ENCODE measurements around the gene GPR4.
A peak's percentile ranks its signal among the peaks of the same experiment; 100 is the strongest.

The GPR4 gene

GRCh38 chr19:45587873-45588272, 14.1 kb downstream of the GPR4 start:
- no peak for DNase-seq

- DNase-seq, result no peak
Measured at GRCh38 chr19:45585158-45585577, 16.8 kb downstream of the GPR4 start.

GRCh38 chr19:45584332-45585157, 17.5 kb downstream of the GPR4 start, which contains the start of gene OPA3:
Gene OPA3, minus strand, starts transcription at chr19:45584802. Its CDS starts 38 bp downstream, at chr19:45584764.
- DNase-seq, result peak; percentile 95

- DNase-seq, result no peak
Measured at GRCh38 chr19:45581576-45581975, 20.4 kb downstream of the GPR4 start.

GRCh38 chr19:45578861-45579260, 23.2 kb downstream of the GPR4 start:
- DNase-seq, result no peak

GRCh38 chr19:45577111-45577905, 24.7 kb downstream of the GPR4 start:
- no peak for DNase-seq

GRCh38 chr19:45576682-45577081, 25.3 kb downstream of the GPR4 start:
- no peak for DNase-seq

GRCh38 chr19:45575216-45575615, 26.8 kb downstream of the GPR4 start:
- no peak for DNase-seq

GRCh38 chr19:45574526-45574925, 27.5 kb downstream of the GPR4 start:
- no peak for DNase-seq

GRCh38 chr19:45571457-45572220, 30.4 kb downstream of the GPR4 start:
- DNase-seq, result no peak

- peak; percentile 10 for DNase-seq
Measured at GRCh38 chr19:45569619-45570421, 32.2 kb downstream of the GPR4 start.

- no peak for DNase-seq
Measured at GRCh38 chr19:45568732-45569131, 33.3 kb downstream of the GPR4 start.

GRCh38 chr19:45567609-45568008, 34.4 kb downstream of the GPR4 start:
- DNase-seq, result no peak

- no peak for DNase-seq
Measured at GRCh38 chr19:45564131-45564780, 37.8 kb downstream of the GPR4 start.

GRCh38 chr19:45560686-45561085, 41.3 kb downstream of the GPR4 start:
- DNase-seq, result no peak

- no peak for DNase-seq
Measured at GRCh38 chr19:45560038-45560437, 42.0 kb downstream of the GPR4 start.

GRCh38 chr19:45558399-45558878, 43.6 kb downstream of the GPR4 start:
- DNase-seq, result peak; percentile 18

- no peak for DNase-seq
Measured at GRCh38 chr19:45556835-45557234, 45.2 kb downstream of the GPR4 start.

- DNase-seq, result no peak
Measured at GRCh38 chr19:45554481-45554880, 47.5 kb downstream of the GPR4 start.

GRCh38 chr19:45553464-45553863, 48.5 kb downstream of the GPR4 start:
- no peak for DNase-seq

- no peak for DNase-seq
Measured at GRCh38 chr19:45547965-45548609, 53.9 kb downstream of the GPR4 start.

All from NCI-H2227 treated with DMSO at 0.1 percent for 48 hours (cell line).